GM19240 (cell line): ENCODE data around the gene C1QTNF9B.
A peak's percentile ranks its signal among the peaks of the same experiment; 100 is the strongest.
"Not testable (repeated sequence)": the region's sequence is repeated elsewhere in the genome, so short reads cannot be mapped to it uniquely, and the experiment has no call there.

ENCODE experiments used
- DNase-seq: peaks from one replicate; pipeline ENCODE4 v3.0.0; 2011; ENCODE audit warnings: low spot score; ENCODE audit not compliant: insufficient read length

Gene C1QTNF9B

DNA sequence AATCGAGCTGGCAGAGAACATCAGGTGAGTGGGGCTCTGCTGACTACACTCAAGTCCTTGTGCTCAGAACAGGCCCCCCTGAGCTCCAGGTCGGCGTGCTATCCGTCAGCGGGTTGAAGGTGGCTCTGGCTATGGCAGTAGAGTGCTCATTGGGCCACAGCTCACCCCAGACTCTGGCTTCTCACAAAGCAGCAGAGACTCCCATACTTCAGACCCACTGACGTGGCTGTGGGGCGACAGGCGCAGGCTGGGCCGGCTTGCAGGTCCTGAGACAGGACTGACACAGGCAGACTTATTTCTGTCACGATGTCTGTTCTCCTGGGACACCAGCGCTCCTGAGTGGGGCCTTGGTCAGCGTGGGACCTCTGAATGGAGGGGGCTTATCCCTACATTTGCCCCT lies 2.6 kb downstream of the C1QTNF9B start:
- DNase-seq: not testable (repeated sequence)

DNA sequence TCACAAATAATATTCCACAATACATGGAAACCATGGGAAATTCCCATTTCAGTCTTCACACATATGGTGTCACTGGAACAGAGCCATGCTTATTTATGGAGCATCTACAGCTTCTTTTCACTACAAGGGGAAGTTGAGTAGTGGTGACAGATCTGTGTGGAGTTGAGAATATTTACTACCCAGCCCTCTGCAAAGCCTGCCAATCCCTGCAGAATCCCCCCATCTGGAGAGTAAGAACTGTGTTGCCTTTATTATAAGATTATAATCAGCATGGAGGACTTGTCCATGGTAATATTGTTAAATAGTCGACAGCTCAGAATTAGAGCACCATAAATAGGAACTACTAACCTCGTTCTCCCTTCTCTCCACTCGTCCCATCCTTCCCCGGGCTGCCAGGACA lies 3.5 kb downstream of the C1QTNF9B start:
- not testable (repeated sequence) for DNase-seq

DNA sequence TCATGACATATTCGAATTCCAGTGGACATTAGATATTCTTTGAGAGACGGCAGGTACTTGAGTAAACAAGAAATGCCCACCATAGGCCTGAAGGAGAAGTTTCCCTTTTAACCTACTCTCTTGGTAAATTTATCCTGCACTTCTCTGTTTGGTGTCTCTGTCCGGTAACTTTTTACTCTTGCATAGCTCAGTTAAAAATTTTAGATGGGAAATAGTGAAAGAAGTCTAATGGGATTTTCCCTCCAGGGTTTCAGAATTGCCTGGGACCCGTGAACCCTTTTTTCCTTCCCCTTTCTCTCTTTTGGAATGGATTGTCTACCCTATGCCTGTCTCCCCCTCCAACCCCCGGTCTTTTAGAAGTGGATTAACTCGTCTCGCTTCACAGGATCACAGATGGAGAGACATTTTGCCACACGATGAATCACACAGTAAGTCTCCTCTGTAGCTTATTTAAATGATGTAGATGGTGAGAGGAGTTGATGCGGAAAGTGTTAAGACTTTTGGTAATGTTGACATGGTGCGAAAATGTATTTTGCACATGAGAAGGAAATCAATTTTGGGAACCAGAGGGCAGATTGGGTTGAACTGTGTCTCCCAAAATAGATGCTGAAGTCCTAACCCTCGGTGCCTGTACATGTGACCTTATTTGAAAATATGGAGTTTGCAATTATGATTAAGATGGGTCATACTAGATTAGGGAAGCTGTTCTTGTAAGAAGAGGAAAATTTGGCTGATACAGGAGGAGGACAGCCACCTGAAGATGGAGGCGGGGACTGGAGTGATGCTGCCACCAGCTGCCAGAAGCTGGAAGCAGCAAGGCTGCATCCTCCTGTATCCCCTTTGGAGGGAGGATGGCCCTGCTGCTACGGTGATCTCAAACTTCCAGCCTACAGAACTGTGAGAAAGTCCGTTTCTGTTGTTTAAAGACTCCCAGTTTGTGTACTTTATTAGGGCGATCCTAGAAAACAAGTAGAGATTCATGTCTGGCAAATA lies 7.4 kb downstream of the C1QTNF9B start:
- DNase-seq: no peak

DNA sequence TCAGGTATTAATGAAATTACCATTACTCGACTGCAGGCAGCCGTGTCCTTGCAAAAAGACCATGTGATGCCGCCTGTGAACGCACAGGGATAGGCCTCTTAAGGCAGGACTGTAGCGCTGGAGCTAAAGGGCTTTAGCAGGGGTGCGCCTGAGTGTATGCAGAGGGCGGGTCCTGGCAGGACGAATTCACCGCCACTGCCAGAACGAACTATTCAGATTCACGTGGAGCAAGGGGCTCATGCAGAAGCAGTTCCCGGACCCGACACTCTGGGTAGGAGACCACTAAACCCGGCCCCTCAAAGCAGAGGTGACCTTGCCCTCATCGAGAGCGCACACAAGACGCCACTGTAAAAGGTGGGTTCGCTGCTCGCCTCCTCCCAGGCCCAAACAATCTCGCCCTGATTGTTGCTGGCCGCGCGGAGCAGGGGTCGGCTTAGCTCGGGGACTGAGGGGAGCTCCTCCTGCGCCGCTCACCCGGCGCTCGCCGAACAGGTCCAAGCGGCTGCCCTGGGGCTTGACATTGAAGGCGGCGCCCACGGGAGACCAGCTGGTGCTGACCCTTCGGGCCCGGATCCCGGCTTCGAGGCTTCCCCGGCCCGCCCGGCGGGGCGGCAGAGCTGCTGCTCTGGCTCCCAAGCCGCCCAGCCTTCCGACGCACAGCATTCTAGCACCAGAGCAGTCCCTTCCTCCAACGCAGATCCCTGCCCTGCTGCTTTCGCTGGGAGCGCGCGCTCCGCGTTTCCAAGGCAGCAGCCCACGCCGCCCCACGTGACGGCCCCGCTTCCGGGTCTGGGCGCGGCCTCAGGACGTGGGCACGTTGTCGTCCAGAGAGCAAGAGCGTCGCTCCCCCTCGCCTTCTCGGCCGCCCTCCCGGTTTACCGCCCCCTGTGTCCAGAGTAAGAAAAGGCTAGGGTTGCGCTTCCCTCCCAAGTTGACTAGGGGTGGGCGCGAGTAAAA lies 8.4 kb downstream of the C1QTNF9B start, which contains the start of gene MIPEP:
Gene MIPEP, minus strand, starts transcription at position 743 of the 957 bp plus-strand sequence. Its CDS starts 80 bp downstream, at position 663.
- DNase-seq: peak; percentile 92

- DNase-seq: not testable (repeated sequence)
These were observed 12.9 kb downstream of the C1QTNF9B start for GRCh38 chr13:23884361-23884760.

DNA sequence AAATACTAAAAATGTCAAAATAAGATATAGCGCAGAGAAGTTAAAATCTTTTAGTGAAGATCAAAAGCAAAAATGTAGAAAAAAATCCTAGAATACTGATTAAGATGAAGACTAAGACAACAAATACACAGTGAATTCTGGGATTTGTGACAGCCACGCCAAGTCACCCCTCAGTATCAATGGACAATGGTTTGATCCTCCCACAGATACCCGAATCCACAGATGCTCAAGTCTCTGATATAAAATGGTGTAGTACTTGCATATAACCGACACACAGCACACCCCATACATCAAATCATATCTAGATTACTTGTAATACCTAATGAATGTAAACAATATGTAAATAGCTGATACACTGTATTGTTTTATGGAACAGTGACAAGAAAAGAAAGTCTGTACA lies 14.0 kb downstream of the C1QTNF9B start:
- no peak for DNase-seq

DNA sequence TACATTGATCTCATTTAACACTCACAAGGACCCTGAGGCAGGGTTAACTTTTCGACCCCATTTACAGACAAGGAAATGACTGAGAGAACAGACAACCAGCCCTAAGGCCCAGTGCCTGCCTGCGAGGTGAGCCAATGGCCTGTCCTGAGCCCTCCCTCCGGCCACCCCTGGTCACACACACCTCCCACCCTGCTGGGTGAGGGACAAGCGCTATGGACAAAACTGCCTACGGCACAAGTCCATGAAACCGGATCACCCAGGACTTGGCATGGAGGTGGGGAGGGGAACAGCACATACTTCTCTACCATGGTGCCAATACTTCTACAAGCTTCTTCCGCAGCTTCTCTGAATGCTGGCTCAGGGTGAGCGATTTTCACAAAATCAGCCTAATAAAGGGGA lies 15.9 kb downstream of the C1QTNF9B start:
- not testable (repeated sequence) for DNase-seq

DNA sequence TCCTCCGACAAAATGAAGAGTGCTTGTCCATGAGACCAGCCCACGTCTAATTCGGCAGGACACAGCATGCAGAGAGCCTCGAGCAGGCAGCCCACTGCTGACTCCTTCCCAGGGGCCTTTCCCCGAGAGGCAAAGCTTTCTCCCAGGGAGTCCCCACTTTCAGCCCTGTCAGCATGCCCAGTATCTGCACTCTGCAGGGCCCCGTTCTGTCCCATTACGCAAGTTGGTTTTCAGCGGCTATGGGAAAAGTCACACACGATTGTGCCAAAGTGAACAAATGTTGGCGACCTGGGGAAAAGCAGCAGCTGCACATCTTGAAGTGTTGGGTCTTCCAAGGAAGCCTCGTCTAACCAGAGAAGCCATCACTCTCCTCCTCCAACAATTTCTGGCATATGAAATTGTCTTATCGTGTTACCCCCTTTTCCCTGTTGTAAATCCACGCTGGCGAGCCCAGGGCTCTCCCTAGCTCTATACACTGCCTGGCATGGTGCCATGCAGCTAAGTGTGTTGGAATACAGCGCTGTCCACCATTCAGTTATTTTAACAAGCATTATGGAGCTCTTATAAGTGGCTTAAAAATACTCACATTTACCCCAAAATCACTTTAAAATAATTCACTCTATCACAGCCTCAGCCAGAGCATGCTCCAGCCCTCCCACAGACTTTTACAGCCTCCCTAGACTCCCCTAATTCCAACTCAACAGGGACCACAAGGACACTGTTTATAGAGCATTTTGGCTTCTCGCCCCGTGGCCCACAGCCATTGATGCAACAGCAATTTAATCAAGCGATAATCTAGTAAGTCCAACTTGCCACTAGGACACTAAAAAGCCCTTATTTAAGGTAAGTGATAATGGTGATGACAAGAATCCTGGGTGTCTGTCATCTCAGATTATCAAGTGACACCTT lies 16.6 kb downstream of the C1QTNF9B start:
- DNase-seq: not testable (repeated sequence)

DNA sequence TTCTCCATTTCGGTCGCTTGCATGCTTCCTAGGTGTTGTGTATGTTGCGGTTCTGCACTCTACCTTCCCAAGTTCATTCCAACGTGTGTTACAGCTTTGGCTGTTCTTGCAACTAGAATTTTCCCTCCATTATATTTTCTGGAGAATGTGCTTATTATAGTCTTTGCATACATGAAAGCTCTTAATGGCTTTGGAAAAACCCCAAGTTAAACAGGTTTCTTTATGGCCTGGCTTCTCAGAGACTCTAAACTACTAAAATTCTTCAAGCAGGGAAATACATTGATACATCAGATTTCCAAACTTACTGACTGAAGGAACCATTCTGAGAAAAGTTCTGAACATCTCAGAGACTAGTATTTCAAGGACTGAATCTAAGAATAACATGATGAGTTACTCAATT lies 20.0 kb downstream of the C1QTNF9B start:
- no peak for DNase-seq

GRCh38 chr13:23876265-23876664 lies 21.0 kb downstream of the C1QTNF9B start:
- no peak for DNase-seq

DNA sequence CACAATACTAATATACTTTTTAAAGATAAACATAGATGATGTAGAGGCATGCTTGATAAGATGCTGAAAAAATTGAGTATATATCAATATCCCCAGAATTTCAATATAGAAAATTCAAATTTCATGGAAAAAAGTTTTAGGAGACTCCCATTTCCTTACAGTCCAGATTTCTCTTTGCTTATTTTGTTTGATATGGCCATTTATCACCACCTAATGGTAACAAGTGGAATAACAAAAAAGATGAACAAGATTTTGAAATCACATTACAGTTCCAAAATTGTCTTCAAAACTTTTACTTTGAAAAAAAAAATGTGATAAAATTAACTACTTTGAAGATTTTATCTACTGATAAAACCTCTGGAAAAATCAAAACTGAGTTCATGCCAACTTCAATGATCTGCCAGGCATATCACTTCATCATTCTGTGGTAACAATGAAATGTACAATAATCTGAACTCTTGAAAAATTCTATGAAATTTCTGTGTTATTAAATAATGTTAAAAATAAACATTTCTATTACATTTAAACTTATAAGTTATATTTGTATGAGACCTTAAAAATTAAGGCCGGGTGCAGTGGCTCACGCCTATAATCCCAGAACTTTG lies 25.6 kb downstream of the C1QTNF9B start:
- no peak for DNase-seq

GRCh38 chr13:23870356-23871140 lies 26.8 kb downstream of the C1QTNF9B start:
- DNase-seq: no peak

- DNase-seq: no peak
These were observed 28.8 kb downstream of the C1QTNF9B start for GRCh38 chr13:23868521-23868920.

GRCh38 chr13:23867027-23867491 lies 30.2 kb downstream of the C1QTNF9B start:
- DNase-seq: no peak

DNA sequence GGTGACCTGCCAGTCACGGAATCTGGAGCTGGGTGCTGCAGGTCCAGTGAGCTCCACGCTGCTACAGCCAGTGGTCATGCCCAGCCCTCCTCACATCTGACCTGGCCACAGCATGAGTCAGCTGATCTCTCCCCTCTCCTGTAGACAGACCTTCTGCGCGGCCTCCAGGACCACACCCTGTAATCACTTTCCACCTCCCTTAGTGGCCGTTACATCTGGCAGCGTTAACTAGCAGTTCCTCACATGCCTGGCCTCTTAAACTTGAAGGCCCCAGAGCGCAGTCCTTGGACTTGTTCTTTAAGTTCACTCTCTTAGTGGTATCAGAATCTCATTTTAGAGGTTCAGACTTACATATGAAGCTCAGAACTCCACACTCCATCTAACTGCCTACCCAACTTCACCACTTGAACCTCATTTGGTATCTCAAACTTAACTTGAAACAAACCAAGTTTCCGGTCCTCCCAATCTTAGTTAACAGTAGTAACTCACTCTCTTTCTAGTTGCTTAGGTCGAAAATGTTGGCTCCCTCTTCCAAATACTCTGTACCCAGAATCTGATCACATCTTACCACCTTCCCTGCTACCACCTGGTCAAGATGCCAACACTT lies 30.8 kb downstream of the C1QTNF9B start:
- DNase-seq: no peak

- no peak for DNase-seq
These were observed 31.4 kb downstream of the C1QTNF9B start for GRCh38 chr13:23865906-23866305.

DNA sequence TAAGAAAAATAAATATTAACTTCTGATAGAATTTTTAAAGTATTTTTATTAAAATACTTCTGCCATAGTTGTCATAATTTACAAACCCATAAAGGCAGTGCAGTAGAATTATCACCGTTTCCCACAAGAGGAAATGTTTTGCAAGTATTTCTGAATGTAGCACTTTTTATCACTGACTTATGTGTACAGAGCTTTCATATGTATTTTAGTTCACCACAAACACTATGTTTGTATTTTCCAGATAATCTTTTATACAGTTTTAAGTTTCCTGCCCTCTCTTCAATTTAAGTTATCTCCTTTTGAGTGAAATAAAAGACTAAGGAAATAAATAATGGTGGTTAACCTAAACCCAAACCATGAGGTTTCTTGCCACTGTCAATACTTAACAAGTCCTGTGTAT lies 32.3 kb downstream of the C1QTNF9B start:
- no peak for DNase-seq

DNA sequence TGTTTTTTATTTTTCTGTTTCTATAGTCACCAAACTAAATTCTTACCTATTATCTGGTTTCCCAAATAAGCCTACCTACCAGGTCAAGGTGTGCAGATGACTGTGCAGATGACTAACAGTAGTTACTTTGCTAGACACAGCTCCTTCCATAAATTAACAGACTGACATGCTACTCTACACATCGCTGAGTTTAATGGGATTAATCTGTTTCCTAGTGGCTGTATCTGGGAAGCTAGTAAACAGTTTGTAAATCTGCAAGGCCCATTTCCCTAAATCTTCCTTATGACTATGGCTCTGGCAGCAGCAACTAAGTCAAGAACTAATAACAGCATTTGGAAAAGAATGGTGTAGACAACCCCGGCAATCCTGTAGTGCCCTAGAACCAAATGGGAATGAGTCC lies 36.0 kb downstream of the C1QTNF9B start:
- DNase-seq: no peak

- DNase-seq: no peak
These were observed 37.4 kb downstream of the C1QTNF9B start for GRCh38 chr13:23859904-23860303.
